Gastroesophageal sphincter (tissue), 4 donors: ENCODE results near the gene GPHN. TPM values are rescaled to one million over a fixed set of nuclear protein-coding genes. Genes with fewer than 3 reads are reported as not detected.
"Not testable (repeated sequence)": the region's sequence is repeated elsewhere in the genome, so short reads cannot be mapped to it uniquely, and the experiment has no call there.

Experiments used
- ATAC-seq: fragments of 150-250 bp; one replicate; pipeline ENCODE4 v1.9.1; 2016; ENCODE audit warnings: mild to moderate bottlenecking, moderate library complexity
- H3K27ac ChIP-seq, 4 donors: fragments of 200-600 bp; sonication (generic) in 3 of 4; 1 replicate in 3 of 4; 2 replicates in 1 of 4; pipeline ENCODE4 v1.5.1; 2016 to 2019
- H3K27me3 ChIP-seq: fragments of 200-600 bp; sonication (generic); one replicate; pipeline ENCODE4 v1.5.1; 2019
- H3K36me3 ChIP-seq, 2 donors: fragments of 200-600 bp; sonication (generic); one replicate each; pipeline ENCODE4 v1.5.1; 2019; ENCODE audit warnings: control low read depth in 1 of 2
- H3K4me1 ChIP-seq, 3 donors: fragments of 200-600 bp; sonication (generic); 1 replicate in 2 of 3; 2 replicates in 1 of 3; pipeline ENCODE4 v1.5.1; 2016 to 2019; ENCODE audit warnings: control low read depth in 2 of 3
- H3K4me3 ChIP-seq, 2 donors: fragments of 200-600 bp; sonication (generic); one replicate each; pipeline ENCODE4 v1.5.1; 2019; ENCODE audit warnings: mild to moderate bottlenecking in 1 of 2, moderate library complexity in 1 of 2
- H3K9me3 ChIP-seq, 3 donors: fragments of 200-600 bp; sonication (generic); one replicate each; pipeline ENCODE4 v1.5.1; 2017 to 2019; ENCODE audit warnings: control low read depth in 2 of 3
- CTCF ChIP-seq, 4 experiments: fragments of 200-600 bp in 2 of 4; fragments of 450-650 bp in 2 of 4; sonication (generic) in 1 of 4; IDR thresholded peaks; one replicate each; pipeline ENCODE4 v1.5.1; 2017 to 2019; ENCODE audit warnings: antibody characterized with exemption in 4 of 4, mild to moderate bottlenecking in 2 of 4, moderate library complexity in 2 of 4
- EP300 ChIP-seq: sonication (generic); formaldehyde crosslinking; IDR thresholded peaks from one replicate; pipeline ENCODE4 v1.6.1; 2017; ENCODE audit warnings: antibody characterized with exemption, mild to moderate bottlenecking
- POLR2A ChIP-seq, 2 donors: fragments of 450-650 bp; IDR thresholded peaks; one replicate each; pipeline ENCODE4 v1.6.1; 2017; ENCODE audit warnings: antibody characterized with exemption in 2 of 2, mild to moderate bottlenecking in 2 of 2, moderate library complexity in 1 of 2
- POLR2AphosphoS5 ChIP-seq: sonication (generic); formaldehyde crosslinking; IDR thresholded peaks from one replicate; pipeline ENCODE4 v1.6.1; 2017; ENCODE audit warnings: antibody characterized with exemption
- WGBS, 2 donors: methylation state at CpG; one replicate each; pipeline ENCODE4 v1.1.5; 2018; ENCODE audit warnings: low coverage in 1 of 2; 5-methylcytosine and 5-hydroxymethylcytosine counted together
- total RNA-seq, 4 donors: library from RNA; depleted of rRNA; stranded (reverse); fragments of >200 nt; gene quantifications; one replicate each; pipeline ENCODE4 v1.1.0, GENCODE V29; 2016

The GPHN gene
- total RNA-seq, 4 donors from 2014 or later, result 13.1 to 16.5 (median 14.7) TPM

DNA sequence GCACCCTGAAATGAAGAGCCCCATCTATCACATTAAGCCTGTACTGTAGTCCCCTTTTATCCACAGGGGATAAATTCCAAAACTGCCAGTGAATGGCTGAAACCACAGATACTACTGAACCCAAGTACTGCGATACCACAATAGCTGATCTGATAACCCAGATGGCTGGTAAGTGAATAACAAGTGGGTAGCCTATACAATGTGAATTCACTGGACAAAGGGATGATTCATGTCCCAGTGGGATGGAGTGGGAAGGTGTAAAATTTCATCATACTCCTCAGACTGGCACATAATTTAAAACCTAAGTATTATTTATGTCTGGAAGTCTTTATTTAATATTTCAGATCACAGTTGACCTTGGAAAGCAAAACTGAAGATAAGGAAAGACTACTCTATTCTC is 201.3 kb downstream of the GPHN start:
- Histone ChIP-seq H3K9me3 (peaks cover 0 to 28% (median 0%) of the 10 kb centered on the region in 3 donors), H3K4me1 (no peaks in the 10 kb centered on the region)
- no peak for ATAC-seq

DNA sequence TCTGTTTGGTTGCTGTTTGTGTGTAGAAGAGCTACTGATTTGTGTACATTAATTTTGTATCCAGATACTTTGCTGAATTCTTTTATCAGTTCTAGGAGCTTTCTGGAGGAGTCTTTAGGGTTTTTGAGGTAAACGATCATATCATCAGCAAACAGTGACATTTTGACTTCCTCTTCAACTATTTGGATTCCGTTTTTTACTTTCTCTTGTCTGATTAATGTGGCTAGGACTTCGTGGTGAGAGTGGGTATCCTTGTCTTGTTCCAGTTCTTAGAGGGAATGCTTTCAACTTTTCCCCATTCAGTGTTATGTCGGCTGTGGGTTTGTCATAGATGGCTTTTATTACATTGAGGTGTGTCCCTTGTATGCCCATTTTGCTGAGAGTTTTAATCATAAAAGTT is 206.3 kb downstream of the GPHN start:
- not testable (repeated sequence) for H3K27ac ChIP-seq, ATAC-seq, H3K36me3 ChIP-seq, H3K4me1 ChIP-seq, H3K4me3 ChIP-seq, H3K27me3 ChIP-seq
- WGBS, 2 donors, result 80 to 100% methylated on average over 1 to 4 of the region's 4 CpGs
- H3K9me3 ChIP-seq, result peaks cover 0 to 19% (median 0%) of the 10 kb centered on the region in 3 donors

More for the DNA sequence above, 201.3 kb downstream of the GPHN start:
- H3K36me3 ChIP-seq, result no peaks in the 10 kb centered on the region
- no peak overlapping the region for H3K27ac ChIP-seq
- H3K4me3 ChIP-seq, result no peak overlapping the region
- no peaks in the 10 kb centered on the region for H3K27me3 ChIP-seq
- 89 to 100% methylated on average over 1 of the region's 1 CpG for WGBS, 2 donors
- TF ChIP-seq POLR2A (IDR thresholded peaks at IDR 0.05), result no peak
- no peak for TF ChIP-seq POLR2AphosphoS5
- no peak for TF ChIP-seq EP300
- no peak for TF ChIP-seq CTCF (IDR thresholded peaks at IDR 0.05)

- H3K36me3 ChIP-seq, H3K4me1 ChIP-seq, ATAC-seq, H3K27me3 ChIP-seq, H3K4me3 ChIP-seq, H3K27ac ChIP-seq: not testable (repeated sequence)
- H3K9me3 ChIP-seq, result peaks cover 0 to 19% (median 0%) of the 10 kb centered on the region in 3 donors
- 83 to 85% methylated on average over 1 to 2 of the region's 2 CpGs for WGBS, 2 donors
These were observed 207.4 kb downstream of the GPHN start for GRCh38 chr14:66715313-66715712.

DNA sequence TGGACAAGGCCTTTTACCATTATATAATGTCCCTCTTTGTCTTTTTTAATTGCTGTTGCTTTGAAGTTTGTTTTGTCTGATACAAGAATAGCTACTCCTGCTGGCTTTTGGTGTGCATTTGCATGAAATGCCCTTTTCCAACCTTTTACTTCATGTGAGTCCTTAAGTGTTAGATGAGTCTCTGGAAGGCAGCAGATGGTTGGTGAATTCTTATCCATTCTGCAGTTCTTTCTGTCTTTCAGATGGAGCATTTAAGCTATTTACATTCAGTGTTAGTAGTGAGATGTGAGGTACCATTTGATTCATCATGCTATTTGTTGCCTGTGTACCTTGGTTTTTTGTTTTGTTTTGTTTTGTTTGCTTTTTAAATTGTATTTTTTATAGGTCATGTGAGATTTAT is 208.3 kb downstream of the GPHN start:
- no peaks in the 10 kb centered on the region for H3K27me3 ChIP-seq
- no peak for ATAC-seq
- no peak overlapping the region for H3K4me3 ChIP-seq
- H3K4me1 ChIP-seq, result no peaks in the 10 kb centered on the region
- no peaks in the 10 kb centered on the region for H3K36me3 ChIP-seq
- TF ChIP-seq POLR2AphosphoS5, result no peak
- no peak for TF ChIP-seq POLR2A (IDR thresholded peaks at IDR 0.05)
- no peak for TF ChIP-seq EP300
- TF ChIP-seq CTCF (IDR thresholded peaks at IDR 0.05), result no peak
- H3K9me3 ChIP-seq, result peaks cover 0 to 19% (median 0%) of the 10 kb centered on the region in 3 donors
- H3K27ac ChIP-seq, result no peak overlapping the region

GRCh38 chr14:66717561-66718140 is 209.7 kb downstream of the GPHN start:
- Histone ChIP-seq H3K27me3 (no peaks in the 10 kb centered on the region), H3K4me1 (no peaks in the 10 kb centered on the region), H3K27ac (no peak overlapping the region), H3K9me3 (peaks cover 0 to 13% (median 0%) of the 10 kb centered on the region in 3 donors), H3K4me3 (no peak overlapping the region), H3K36me3 (no peaks in the 10 kb centered on the region)
- WGBS, 2 donors, result 94% methylated on average over 6 of the region's 7 CpGs; no CpG with 5 or more reads in 1 of the 2 donors
- no peak for ATAC-seq
- TF ChIP-seq CTCF (IDR thresholded peaks at IDR 0.05), result no peak
- no peak for TF ChIP-seq POLR2A (IDR thresholded peaks at IDR 0.05)
- TF ChIP-seq EP300, result no peak

DNA sequence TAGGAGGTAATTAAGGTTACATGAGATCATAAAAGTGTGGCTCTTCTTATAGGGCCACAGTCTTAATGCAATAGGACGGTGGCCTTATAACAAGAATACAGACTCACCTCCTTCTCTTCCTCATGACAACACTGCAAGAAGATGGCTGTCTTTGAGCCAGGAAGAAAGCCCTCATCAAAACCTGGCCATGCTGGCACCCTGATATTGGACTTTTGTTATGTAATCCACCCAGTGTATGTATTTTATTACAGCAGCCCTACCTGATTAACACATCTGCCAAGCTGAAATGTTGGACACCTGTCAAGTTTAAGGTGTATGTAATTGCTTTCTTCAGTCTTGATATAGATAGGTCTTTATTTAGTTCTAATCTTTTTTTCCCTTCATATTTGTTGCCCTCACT is 217.0 kb downstream of the GPHN start:
- TF ChIP-seq EP300 (no peak), POLR2AphosphoS5 (no peak), POLR2A (IDR thresholded peaks at IDR 0.05) (no peak), CTCF (IDR thresholded peaks at IDR 0.05) (no peak)
- Histone ChIP-seq H3K27me3 (no peaks in the 10 kb centered on the region), H3K36me3 (no peaks in the 10 kb centered on the region), H3K27ac (no peak overlapping the region), H3K9me3 (peaks cover 0 to 9% (median 0%) of the 10 kb centered on the region in 3 donors), H3K4me1 (no peaks in the 10 kb centered on the region), H3K4me3 (no peak overlapping the region)
- no peak for ATAC-seq
- 100% methylated on average over 1 of the region's 1 CpG for WGBS, 2 donors

DNA sequence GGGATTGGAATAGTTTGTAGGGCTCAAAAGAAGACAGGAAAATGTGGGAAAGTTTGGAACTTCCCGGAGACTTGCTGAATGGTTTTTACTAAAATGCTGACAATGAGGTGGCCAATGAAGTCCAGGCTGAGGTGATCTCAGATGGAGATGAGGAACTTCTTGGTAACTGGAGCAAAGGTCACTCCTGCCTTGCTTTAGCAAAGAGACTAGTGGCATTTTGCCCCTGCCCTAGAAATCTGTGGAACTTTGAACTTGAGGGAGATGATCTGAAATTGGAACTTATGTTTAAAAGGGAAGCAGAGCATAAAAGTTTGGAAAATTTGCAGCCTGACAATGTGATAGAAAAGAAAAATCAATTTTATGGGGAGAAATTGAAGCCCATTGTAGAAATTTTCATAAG is 223.4 kb downstream of the GPHN start:
- H3K27ac ChIP-seq, H3K9me3 ChIP-seq, H3K4me3 ChIP-seq, H3K4me1 ChIP-seq, H3K27me3 ChIP-seq, ATAC-seq, H3K36me3 ChIP-seq: not testable (repeated sequence)
- WGBS, 2 donors, result 88 to 100% methylated on average over 1 of the region's 1 CpG
